D721Med (cell line): ENCODE data around the gene COL4A2.
"Not testable (repeated sequence)": the region's sequence is repeated elsewhere in the genome, so short reads cannot be mapped to it uniquely, and the experiment has no call there.

Experiments used
- DNase-seq: peaks from one replicate; pipeline ENCODE4 v3.0.0; 2011; ENCODE audit warnings: low spot score; ENCODE audit not compliant: insufficient read length
- FAIRE-seq: peaks from 2 replicates; lab custom pipeline; 2011; peaks lifted over from hg19 to GRCh38; lab: Jason Lieb, UNC
- TF ChIP-seq, protein P1 (sequence below): IDR thresholded peaks from 2 replicates; pipeline ENCODE4 v1.5.1; 2012; ENCODE audit warnings: mild to moderate bottlenecking, control low read depth; ENCODE audit not compliant: insufficient read depth; ENCODE audit errors: missing control alignments

COL4A2 gene

DNA sequence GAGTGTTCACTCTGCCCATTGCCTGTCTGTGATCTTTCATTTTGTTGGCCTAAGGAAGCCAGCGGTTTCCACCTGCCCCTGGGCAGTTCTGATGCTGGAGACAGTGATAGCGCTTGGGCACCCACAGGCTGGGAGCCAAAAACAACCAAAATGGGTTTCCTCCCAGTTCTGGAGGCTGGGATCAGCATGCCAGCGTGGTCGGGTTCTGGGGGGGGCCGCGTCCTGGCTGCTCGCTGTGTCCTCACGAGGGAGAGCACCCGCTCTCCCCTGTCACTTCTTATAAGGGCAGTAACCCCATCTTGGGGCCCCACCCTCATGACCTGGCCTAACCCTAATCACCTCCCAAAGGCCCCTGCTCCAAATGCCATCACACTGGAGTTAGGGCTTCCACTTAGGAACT lies 186.5 kb downstream of the COL4A2 start:
- TF ChIP-seq, protein P1, sequence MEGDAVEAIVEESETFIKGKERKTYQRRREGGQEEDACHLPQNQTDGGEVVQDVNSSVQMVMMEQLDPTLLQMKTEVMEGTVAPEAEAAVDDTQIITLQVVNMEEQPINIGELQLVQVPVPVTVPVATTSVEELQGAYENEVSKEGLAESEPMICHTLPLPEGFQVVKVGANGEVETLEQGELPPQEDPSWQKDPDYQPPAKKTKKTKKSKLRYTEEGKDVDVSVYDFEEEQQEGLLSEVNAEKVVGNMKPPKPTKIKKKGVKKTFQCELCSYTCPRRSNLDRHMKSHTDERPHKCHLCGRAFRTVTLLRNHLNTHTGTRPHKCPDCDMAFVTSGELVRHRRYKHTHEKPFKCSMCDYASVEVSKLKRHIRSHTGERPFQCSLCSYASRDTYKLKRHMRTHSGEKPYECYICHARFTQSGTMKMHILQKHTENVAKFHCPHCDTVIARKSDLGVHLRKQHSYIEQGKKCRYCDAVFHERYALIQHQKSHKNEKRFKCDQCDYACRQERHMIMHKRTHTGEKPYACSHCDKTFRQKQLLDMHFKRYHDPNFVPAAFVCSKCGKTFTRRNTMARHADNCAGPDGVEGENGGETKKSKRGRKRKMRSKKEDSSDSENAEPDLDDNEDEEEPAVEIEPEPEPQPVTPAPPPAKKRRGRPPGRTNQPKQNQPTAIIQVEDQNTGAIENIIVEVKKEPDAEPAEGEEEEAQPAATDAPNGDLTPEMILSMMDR: no peak
- DNase-seq (no peak), FAIRE-seq (no peak)

DNA sequence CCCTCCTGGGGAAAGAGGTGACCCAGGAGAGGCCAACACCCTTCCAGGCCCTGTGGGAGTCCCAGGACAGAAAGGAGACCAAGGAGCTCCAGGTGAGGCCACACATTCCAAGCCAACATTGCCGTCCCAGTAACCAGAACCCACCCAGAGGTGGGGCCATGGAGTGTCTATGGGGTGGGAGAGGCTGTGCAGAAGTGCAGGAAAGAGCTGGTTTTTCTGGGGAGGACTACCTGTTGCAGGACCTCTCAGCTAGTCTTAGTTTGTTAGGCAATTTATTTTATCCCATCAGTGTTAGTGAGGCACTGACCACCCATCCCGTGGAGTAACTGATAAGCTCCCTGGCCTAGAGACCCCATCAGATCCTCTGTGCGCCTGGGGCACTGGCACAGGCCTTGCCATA lies 188.3 kb downstream of the COL4A2 start:
- FAIRE-seq (no peak), DNase-seq (no peak)
- TF ChIP-seq, protein P1: no peak

DNA sequence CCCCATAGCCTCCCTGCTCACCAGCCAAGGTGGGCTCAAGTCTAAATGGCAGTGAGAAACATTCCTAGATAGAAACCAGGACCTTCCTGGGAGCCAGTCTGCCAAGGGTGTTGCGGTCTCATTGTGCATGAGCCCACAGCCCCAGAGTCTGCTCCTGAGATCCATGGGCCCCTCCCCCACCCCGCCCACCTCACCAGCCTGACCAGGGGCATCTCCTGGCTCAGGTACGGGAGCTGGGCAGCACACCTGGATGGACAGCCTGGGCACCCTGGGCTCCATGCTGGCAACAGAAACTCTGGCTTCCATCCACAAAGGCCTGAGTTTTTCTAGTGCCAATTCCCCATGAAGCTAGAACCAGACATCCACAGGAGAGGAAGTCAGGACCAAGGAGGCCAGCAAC lies 188.8 kb downstream of the COL4A2 start:
- TF ChIP-seq, protein P1: no peak
- FAIRE-seq: no peak
- DNase-seq: no peak

DNA sequence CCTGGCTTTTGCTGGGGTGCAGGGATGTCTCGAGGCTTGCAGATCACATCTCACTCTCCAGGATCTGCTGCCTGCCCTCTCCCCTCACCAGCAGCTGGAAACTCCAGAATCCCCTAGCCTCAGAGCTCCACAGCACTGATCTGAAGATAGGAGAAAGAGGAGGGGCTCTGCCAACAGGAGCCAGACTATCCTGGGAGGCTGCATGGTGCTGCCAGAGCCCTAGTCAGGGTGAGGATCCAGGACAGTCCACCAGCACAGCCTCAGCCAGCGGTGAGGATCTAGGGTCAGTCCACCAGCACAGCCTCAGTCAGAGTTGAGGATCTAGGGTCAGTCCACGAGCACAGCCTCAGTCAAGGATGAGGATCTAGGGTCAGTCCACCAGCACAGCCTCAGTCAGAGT lies 189.2 kb downstream of the COL4A2 start:
- DNase-seq: no peak
- TF ChIP-seq, protein P1: no peak
- no peak for FAIRE-seq

DNA sequence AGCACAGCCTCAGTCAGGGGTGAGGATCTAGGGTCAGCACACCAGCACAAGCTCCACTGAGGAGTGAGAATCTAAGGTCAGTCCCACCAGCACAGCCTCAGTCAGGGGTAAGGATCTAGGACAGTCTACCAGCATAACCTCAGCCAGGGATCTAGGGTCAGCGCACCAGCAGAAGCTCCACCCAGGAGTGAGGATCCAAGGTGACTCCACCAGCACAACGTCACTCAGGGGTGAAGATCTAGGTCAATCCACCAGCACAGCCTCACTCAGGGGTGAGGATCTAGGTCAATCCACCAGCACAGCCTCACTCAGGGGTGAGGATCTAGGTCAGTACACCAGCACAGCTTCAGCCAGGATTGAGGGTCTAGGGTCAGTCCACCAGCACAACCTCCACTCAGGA lies 189.9 kb downstream of the COL4A2 start:
- DNase-seq (no peak), FAIRE-seq (no peak)
- TF ChIP-seq, protein P1: no peak

DNA sequence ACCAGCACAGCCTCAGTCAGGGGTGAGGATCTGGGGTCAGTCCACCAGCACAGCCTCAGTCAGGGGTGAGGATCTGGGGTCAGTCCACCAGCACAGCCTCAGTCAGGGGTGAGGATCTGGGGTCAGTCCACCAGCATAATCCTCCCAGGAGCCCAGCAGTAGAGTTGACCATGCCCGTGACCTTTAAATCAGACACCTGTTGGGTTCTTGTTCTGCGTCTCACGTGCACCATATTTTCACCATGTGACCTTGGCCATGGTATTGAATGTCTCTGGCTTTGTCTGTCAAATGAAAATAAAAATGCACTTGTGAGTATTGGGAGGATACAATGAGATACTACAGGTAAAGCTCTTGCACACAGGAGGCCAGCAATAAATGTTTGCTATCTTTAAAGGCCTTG lies 190.8 kb downstream of the COL4A2 start:
- not testable (repeated sequence) for DNase-seq, FAIRE-seq

DNA sequence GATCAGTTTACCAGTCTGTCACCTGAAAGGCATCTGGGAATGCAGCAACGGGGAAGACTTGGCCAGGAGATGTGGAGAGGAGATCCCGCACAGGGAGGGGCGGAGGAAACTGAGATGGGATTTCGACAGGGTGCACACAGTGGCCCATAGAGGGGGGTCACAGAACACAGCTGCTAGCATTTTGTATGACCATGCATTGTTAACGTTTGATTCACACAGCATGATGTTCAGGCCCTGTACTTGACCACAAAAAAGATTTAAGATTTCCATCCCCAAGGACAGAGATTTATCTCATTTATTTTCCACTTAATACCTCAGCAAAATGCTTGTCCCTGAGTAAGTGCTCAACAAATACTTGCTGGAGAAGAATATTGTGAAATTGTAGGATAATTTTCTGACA lies 191.2 kb downstream of the COL4A2 start:
- TF ChIP-seq, protein P1: no peak
- DNase-seq (no peak), FAIRE-seq (no peak)

DNA sequence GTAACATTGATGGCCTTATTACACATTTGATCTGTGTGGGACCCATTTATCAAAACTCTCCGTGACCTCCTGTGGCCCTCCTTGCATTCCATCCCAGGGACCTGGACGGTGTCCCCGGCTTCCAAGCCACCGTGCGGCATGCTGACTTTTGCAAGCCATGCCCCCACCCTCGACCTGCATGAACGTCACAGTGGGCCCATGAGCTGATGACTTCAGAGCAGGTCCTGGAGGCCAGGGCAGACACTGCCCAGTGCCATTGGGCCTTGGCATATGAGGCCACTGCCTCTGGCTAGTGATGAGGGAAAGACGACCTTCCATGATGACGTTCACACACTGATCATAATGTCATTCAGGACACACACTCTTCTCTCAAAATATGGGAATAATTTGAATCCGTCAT lies 191.7 kb downstream of the COL4A2 start:
- DNase-seq: no peak
- TF ChIP-seq, protein P1: no peak
- FAIRE-seq: no peak
